ENCODE results near the gene SYPL2. TPM values are rescaled to one million over a fixed set of nuclear protein-coding genes. Genes with fewer than 3 reads are reported as not detected.

The SYPL2 gene
- total and polyA plus RNA-seq, 2 of the 8 experiments (the other 6 are each of a cell fraction or from before 2014, with no cell fraction given): 1.5 TPM

DNA sequence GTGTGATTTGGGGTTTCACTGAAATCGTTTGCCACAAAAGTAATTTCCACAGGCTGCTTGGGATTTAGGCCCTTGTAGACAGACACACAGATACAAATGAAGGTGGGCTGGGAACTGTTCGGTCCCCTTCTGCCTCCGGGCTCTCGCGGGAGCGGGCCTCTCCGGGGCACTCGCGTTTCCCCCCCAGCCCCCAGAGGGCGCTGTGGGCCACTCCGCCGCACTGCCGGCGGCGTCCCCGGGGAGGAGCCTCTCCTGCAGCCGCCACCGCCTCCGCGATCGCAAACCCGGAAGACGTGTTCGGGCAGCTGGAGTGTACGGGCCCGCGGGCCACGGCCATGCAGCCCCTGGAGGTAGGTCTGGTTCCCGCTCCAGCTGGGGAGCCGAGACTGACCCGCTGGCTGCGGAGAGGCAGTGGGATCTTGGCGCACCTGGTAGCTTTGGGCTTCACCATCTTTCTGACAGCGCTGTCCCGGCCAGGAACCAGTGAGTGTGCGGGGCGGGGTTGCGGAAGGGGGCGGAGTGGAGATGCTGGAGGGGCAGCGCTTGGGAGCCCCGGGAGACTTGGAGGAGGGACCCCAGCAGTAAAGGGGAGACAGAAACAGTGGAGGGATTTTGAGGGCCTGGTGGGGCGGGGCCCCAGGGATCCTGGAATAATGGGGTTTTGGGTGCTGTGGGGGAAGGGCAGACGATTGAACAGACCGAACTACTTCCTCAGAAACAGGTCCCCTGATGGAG is 27.6 kb downstream of the SYPL2 start, which contains the start of gene CYB561D1 (continued):
- TF ChIP-seq ZNF274 (IDR thresholded peaks at IDR 0.05; ENCODE audit: borderline replicate concordance, extremely low read depth, low read length) (no peak), SAP30 (IDR thresholded peaks at IDR 0.05; ENCODE audit: insufficient read depth, insufficient replicate concordance, low read length) (peak; percentile 86), RBBP5 (IDR thresholded peaks at IDR 0.05; ENCODE audit: borderline replicate concordance, low read depth, low read length) (peak; percentile 70; the same call in 1 of the 2 replicates), HDAC6 (IDR thresholded peaks at IDR 0.05; ENCODE audit: low read depth, low read length) (no peak), RAD21 (IDR thresholded peaks at IDR 0.05 in 1 of 2, conservative IDR thresholded peaks at IDR 0.05 in 1 of 2; ENCODE audit: low read depth in 2 of 2, low read length in 2 of 2) (peak; percentile 43 to 52; a peak in 3 of 4 replicates), HDAC2 (IDR thresholded peaks at IDR 0.05; ENCODE audit: borderline replicate concordance in 1 of 2, low read depth in 2 of 2, low read length in 2 of 2) (peak; percentile 36 to 96; a peak in 3 of 4 replicates), SP2 (IDR thresholded peaks at IDR 0.05; ENCODE audit: low read length) (0 out of 2 replicates have a peak, but pooled peaks have one; percentile 2), SIRT6 (IDR thresholded peaks at IDR 0.05; ENCODE audit: low read length) (no peak), TBP (IDR thresholded peaks at IDR 0.05; ENCODE audit: low read depth, low read length) (peak; percentile 55; the same call in 1 of the 2 replicates), BRCA1 (IDR thresholded peaks at IDR 0.05; ENCODE audit: low read depth, low read length) (peak; percentile 89), POLR2AphosphoS5 (IDR thresholded peaks at IDR 0.05; ENCODE audit: low read depth, low read length) (peak; percentile 32; the same call in 1 of the 2 replicates), CHD2 (IDR thresholded peaks at IDR 0.05; ENCODE audit: low read length) (peak; percentile 97), SIN3A (conservative IDR thresholded peaks at IDR 0.05 in 1 of 2, IDR thresholded peaks at IDR 0.05 in 1 of 2; ENCODE audit: low read depth in 1 of 2, low read length in 2 of 2) (peak; percentile 61 to 97; a peak in 3 of 4 replicates), BACH1 (IDR thresholded peaks at IDR 0.05; ENCODE audit: low read length) (peak; percentile 61), EGR1 (IDR thresholded peaks at IDR 0.05; ENCODE audit: borderline replicate concordance, low read depth, low read length) (peak; percentile 67; the same call in 1 of the 2 replicates)
- TF ChIP-seq, protein P1, sequence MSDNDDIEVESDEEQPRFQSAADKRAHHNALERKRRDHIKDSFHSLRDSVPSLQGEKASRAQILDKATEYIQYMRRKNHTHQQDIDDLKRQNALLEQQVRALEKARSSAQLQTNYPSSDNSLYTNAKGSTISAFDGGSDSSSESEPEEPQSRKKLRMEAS (IDR thresholded peaks at IDR 0.05): peak; percentile 76
- TF ChIP-seq, protein P2, sequence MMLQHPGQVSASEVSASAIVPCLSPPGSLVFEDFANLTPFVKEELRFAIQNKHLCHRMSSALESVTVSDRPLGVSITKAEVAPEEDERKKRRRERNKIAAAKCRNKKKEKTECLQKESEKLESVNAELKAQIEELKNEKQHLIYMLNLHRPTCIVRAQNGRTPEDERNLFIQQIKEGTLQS (IDR thresholded peaks at IDR 0.05; ENCODE audit: insufficient read depth, low read depth, low read length): no peak
